CD4-positive, alpha-beta T cell treated with Interleukin-2 at 100 ng/mL for 4 hours (primary cell): ENCODE measurements around the gene APOC4.

Experiments used
- DNase-seq: peaks from one replicate; pipeline ENCODE4 v3.0.0-alpha.2; 2020; ENCODE audit warnings: low spot score

APOC4 gene

DNA sequence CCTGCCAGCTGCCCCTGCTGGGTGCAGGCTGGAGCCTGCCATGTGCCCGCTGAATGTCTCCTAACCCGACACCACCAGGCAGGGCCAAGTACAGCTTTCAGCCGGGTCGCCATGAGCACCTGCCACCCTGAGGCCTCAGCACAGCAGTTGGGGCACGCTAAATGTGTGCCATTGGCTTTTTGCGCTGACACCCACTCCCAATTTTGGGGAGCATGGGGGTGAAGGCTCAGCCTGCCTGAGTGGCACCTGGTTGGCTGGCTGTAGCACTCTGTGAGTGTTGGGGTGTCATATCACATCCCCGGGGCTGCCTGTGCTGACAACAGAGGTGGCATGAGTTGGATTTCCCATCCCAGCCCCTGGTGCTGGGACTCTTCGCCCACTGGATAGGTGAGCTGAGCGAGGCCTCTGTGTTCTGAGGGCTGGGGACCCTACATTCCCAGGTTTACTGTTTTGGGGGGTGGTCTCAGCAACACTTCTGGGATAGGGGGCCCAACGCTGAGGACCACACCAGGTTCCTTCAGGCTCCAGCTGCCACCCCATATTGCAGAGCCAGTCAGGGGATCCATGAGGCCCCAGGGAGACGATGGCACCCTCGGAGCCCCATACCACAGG lies 52.0 kb downstream of the APOC4 start:
- no peak for DNase-seq
